Measurements from ENCODE around the gene MRPS6.

- TF ChIP-seq TCF12 (IDR thresholded peaks at IDR 0.05; ENCODE audit: low read depth, low read length) (no peak), PRDM15 (CRISPR knock-in tag; IDR thresholded peaks at IDR 0.05) (no peak), TBL1XR1 (IDR thresholded peaks at IDR 0.05; ENCODE audit: low read depth, low read length) (no peak), ZNF24 (IDR thresholded peaks at IDR 0.05) (no peak), NFIC (IDR thresholded peaks at IDR 0.05; ENCODE audit: low read depth, low read length) (no peak), BRCA1 (IDR thresholded peaks at IDR 0.05; ENCODE audit: low read depth, low read length) (no peak), KDM1A (IDR thresholded peaks at IDR 0.05; ENCODE audit: borderline replicate concordance) (no peak), POLR2A (IDR thresholded peaks at IDR 0.05; ENCODE audit: low read depth, low read length) (no peak), ATF3 (IDR thresholded peaks at IDR 0.05; ENCODE audit: borderline replicate concordance, extremely low read depth, low read depth, low read length) (no peak), IRF4 (IDR thresholded peaks at IDR 0.05; ENCODE audit: low read depth, low read length) (no peak), SIX5 (IDR thresholded peaks at IDR 0.05; ENCODE audit: low read depth, low read length, severe bottlenecking) (no peak), ZNF207 (IDR thresholded peaks at IDR 0.05; ENCODE audit: borderline replicate concordance) (no peak), CTCF (IDR thresholded peaks at IDR 0.05 in 2 of 3, conservative IDR thresholded peaks at IDR 0.05 in 1 of 3; ENCODE audit: control insufficient read depth in 2 of 3, extremely low read depth in 1 of 3, insufficient read depth in 1 of 3, low read depth in 3 of 3, low read length in 3 of 3) (no peak), RFX5 (IDR thresholded peaks at IDR 0.05; ENCODE audit: low read depth, low read length) (no peak)
These were observed 19.7 kb downstream of the MRPS6 start for GRCh38 chr21:34093083-34093482.

Data from GM12878 (cell line).